ENCODE data around the gene PDK2.

PDK2 gene

DNA sequence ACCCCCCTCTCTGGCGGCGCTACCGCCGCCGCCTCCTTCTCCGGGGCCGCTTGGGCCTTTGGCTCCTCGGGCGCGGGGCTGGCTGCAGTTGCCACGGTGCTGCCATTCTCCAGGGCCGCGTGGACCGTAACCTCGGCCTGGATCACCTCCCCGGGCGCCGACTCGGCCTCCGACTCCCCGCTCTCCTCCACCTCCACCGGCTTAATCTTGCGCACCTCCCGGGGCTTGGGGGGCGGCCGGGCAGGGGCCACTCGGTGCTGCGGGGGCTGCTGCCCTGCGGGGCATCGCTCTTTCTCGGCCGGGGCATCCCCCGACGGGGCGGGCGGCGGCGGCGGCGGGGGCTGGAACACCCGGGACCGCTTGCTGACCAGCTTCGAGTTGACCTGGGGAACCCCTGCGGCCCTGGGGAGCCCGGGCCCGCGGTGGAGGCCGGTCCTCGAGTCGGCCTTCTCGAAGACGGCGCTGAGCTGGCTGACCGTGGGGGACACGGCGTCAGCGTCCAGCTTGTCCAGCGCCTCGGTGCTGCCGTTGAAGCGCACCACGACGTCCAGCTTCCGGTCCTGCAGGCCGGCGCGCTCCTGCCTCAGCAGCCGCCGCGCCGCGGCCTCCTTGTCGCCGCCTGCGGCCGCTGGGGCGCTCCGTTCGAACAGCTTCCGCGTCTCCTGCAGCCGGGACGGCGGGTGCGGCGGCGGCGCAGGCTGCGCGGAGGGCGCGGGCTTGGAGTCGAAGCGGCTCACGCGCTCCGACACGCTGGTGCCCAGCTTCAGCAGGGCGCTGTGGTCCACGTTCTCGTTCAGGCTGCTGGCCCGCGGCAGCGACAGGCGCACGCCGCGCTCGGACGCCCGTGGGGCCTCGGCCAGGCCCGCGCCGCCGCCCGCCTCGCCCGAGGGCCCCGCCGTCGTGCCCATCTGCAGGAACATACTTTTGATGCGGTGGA is 54.5 kb downstream of the PDK2 start:
- peak; percentile 72 for DNase-seq (ENCODE audit: low read depth)
- Histone ChIP-seq H3K9ac (ENCODE audit: low read length) (peak overlapping the region; percentile 94), H3K9me3 (ENCODE audit: control insufficient read depth, low read length) (no peaks in the 10 kb centered on the region), H3K4me1 (ENCODE audit: control insufficient read depth, insufficient read depth, low read length) (peaks cover 61% of the 10 kb centered on the region), H3K27me3 (replicated peaks; ENCODE audit: control insufficient read depth, insufficient read depth, low read length) (no peaks in the 10 kb centered on the region), H3K4me3 (ENCODE audit: low read length) (peak overlapping the region; percentile 87), H3K36me3 (ENCODE audit: control insufficient read depth, insufficient read depth, low read length, severe bottlenecking) (peaks cover 5% of the 10 kb centered on the region)

DNA sequence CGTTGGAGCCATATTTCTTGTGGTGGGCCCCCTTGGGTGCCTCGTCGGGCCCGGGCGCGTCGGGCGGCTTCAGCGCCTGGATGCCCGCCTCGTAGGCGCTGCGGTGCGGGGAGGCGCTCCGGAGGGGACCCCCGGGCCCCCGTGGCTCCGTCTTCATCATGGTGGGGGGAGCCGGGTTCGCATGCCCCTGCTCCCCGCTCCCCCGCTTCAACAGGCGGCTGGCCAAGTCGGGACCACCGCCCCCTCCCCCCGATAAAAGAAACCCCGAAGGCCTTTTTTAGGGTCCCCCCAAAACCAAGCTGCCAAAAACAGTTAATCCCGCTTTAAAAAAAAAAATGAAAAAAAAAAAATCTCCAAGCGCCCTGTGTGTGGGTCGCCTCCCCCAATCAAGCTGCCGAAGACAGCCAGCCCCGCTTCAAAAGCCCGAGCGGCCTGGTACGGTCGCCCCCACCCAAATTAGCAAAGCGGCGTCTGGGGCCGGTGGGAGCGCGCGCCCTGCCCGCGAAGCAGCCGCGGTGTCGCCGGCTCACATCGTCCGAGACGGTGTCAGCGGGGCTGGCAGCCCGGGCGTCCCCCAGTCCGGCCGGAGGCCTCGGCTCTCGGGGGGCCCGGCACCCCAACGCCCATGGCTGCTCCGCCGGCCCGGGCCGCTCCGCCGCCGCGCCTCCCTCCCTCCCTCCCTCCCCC is 55.3 kb downstream of the PDK2 start, which contains the start of gene PPP1R9B:
Gene PPP1R9B (minus strand): TSS at position 324 of the 687 bp plus-strand sequence. CDS start 164 bp downstream, at position 160.
- Histone ChIP-seq H3K36me3 (ENCODE audit: control insufficient read depth, insufficient read depth, low read length, severe bottlenecking) (no peaks in the 10 kb centered on the region), H3K27me3 (replicated peaks; ENCODE audit: control insufficient read depth, insufficient read depth, low read length) (no peaks in the 10 kb centered on the region), H3K9ac (ENCODE audit: low read length) (peak within 1 kb of the TSS; percentile 97), H3K4me3 (ENCODE audit: low read length) (peak within 1 kb of the TSS; percentile 89), H3K4me1 (ENCODE audit: control insufficient read depth, insufficient read depth, low read length) (peaks cover 60% of the 10 kb centered on the region), H3K9me3 (ENCODE audit: control insufficient read depth, low read length) (no peaks in the 10 kb centered on the region)
- DNase-seq (ENCODE audit: low read depth) = peak; percentile 43

DNA sequence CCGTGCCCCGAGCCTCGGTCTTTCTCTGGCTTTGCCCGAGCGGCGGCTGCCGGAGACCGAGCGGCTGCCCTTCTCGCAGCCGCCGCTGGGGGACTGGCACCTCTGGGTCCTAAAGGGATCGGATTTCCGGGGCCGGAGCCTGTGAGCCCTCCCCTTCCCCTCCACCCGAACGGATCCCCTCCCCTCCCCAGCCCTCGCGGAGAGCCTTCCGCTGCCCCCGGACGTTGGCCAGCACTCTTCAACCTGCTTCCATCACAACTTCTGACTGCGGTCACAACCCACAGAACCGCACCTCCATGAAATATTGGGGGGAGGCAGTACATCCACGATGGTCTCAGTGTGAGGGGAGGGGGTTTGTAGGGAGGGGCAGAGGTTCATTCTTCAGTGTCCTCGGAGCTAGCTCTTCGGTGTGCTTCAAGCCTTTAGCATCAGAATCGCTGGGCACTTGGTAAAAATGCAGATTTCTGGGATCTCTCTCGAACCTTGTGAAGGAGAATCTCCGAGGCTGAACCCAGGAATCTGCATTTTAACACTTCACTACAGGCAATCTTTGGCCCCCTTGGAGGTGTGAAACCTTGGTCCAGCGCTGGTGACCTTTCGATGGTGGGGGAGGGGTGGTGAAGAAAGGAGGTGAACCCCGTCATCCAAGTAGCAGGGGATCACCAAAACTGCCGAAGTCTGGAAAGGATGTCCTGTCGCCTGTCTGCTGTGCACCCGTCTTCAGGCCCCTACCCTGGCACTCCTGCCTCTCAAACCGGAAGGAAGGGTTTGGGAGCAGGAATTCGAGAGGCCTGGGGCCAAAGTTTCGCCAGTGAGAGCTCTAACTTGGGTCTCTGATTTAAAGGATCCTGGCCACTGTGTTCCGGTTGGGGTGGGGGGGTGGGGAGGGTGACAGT is 56.1 kb downstream of the PDK2 start:
- no peaks in the 10 kb centered on the region for H3K36me3 ChIP-seq (ENCODE audit: control insufficient read depth, insufficient read depth, low read length, severe bottlenecking)
- H3K4me1 ChIP-seq (ENCODE audit: control insufficient read depth, insufficient read depth, low read length) = peaks cover 57% of the 10 kb centered on the region
- H3K9ac ChIP-seq (ENCODE audit: low read length) = peak overlapping the region; percentile 97
- H3K9me3 ChIP-seq (ENCODE audit: control insufficient read depth, low read length) = no peaks in the 10 kb centered on the region
- H3K4me3 ChIP-seq (ENCODE audit: low read length) = peak overlapping the region; percentile 89
- peak; percentile 98 for DNase-seq (ENCODE audit: low read depth)
- no peaks in the 10 kb centered on the region for H3K27me3 ChIP-seq (replicated peaks; ENCODE audit: control insufficient read depth, insufficient read depth, low read length)

DNA sequence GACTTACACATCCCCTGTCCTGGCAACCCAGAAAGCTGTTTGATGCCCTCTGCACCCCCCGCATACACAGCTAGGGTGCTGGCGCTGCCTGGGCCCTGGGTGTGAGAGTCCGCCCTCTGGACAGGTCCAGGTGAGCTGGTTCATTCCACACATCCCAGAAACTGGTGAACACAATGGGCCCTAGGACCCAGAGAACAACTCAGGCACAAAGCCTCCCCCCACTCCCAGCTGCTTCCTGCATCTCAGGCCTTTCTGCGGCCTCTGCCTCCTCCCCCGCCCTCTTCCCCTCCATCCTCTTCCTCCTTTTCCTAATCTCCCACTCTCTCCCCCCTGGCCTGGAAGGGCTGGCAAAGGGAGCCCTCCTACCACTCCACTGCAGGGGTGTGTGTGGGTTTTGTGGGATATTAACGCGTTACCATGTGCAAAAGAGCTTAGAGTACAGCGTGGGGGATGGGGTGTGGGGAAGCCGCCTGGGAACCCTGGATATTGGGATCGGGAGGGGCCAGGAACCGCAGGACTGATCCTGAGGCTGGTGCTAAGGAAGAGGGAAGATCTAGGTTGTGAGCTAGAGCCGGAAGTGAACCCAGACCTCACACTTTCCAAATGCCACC is 56.9 kb downstream of the PDK2 start:
- Histone ChIP-seq H3K36me3 (ENCODE audit: control insufficient read depth, insufficient read depth, low read length, severe bottlenecking) (no peaks in the 10 kb centered on the region), H3K4me3 (ENCODE audit: low read length) (peak overlapping the region; percentile 89), H3K4me1 (ENCODE audit: control insufficient read depth, insufficient read depth, low read length) (peaks cover 49% of the 10 kb centered on the region), H3K27me3 (replicated peaks; ENCODE audit: control insufficient read depth, insufficient read depth, low read length) (no peaks in the 10 kb centered on the region), H3K9me3 (ENCODE audit: control insufficient read depth, low read length) (no peaks in the 10 kb centered on the region), H3K9ac (ENCODE audit: low read length) (peak overlapping the region; percentile 85)
- peak; percentile 89 for DNase-seq (ENCODE audit: low read depth)

DNA sequence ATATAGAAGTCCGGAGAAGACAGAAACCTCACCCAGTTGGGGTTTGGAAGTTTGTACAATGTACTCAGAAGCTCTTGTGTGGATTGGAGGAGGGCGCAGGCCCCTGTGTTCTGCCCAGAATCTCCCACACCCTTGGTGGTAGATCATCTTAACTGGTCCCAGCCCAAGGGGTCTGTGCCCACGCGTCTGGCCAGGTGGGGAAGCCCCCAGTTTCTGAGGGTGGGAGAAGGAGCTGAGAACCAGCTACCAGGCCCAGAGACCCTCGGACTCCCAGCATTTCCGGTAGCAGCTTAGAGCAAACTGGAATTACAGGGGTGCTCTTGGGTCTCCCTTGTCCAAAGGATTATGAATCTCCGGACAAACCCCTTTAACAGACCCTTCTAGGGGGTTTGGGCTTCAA is 57.6 kb downstream of the PDK2 start:
- Histone ChIP-seq H3K9ac (ENCODE audit: low read length) (peak overlapping the region; percentile 85), H3K4me1 (ENCODE audit: control insufficient read depth, insufficient read depth, low read length) (peaks cover 42% of the 10 kb centered on the region), H3K9me3 (ENCODE audit: control insufficient read depth, low read length) (no peaks in the 10 kb centered on the region), H3K27me3 (replicated peaks; ENCODE audit: control insufficient read depth, insufficient read depth, low read length) (no peaks in the 10 kb centered on the region), H3K36me3 (ENCODE audit: control insufficient read depth, insufficient read depth, low read length, severe bottlenecking) (no peaks in the 10 kb centered on the region), H3K4me3 (ENCODE audit: low read length) (peak overlapping the region; percentile 89)
- no peak for DNase-seq (ENCODE audit: low read depth)

DNA sequence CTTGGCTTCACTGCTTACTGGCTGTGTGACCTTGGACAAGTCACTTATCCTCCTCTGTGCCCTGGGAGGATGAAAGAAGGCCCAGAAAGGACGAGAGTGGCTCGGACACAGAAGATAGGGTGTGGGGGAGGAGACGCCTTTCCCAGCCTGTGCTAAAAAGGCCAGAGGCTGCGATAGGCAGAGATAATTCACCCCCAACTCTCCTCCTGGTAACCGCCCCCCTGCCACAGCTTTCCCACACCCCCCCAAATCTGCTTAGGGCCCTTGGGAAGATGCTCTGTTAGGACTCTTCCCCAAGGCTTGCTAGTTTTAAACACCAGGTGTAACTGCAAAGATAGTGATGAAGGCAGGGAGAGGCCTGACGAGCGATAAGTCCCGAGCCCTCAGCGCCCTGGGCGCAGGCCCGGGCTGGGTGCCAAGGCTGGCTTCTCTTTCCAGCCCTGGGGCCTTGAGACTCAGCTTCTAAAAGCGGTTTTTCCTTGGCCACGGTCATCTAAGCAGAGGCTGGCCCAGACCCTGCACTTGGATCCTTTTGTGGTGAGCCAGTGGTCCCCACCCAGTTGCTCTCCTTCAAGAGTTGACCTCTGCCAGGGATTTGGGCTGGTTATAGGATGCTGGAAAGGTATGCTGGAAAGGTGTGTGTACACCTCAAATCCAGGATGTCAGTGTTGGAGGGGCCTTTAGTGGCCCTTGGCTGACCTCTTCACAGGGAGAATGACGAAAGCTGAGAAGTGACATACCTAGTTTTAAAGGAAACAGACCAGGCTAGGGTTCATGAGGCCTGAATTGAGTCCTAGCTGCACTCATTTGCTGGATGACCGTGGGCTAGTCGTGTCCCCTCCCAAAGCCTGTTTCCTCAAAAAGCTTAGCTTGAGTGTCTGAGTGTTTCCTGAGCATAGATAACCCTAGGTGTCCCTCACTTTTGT is 58.8 kb downstream of the PDK2 start:
- Histone ChIP-seq H3K36me3 (ENCODE audit: control insufficient read depth, insufficient read depth, low read length, severe bottlenecking) (no peaks in the 10 kb centered on the region), H3K27me3 (replicated peaks; ENCODE audit: control insufficient read depth, insufficient read depth, low read length) (no peaks in the 10 kb centered on the region), H3K9ac (ENCODE audit: low read length) (peak overlapping the region; percentile 55), H3K9me3 (ENCODE audit: control insufficient read depth, low read length) (no peaks in the 10 kb centered on the region), H3K4me3 (ENCODE audit: low read length) (no peak overlapping the region), H3K4me1 (ENCODE audit: control insufficient read depth, insufficient read depth, low read length) (peaks cover 35% of the 10 kb centered on the region)
- DNase-seq (ENCODE audit: low read depth) = no peak

DNA sequence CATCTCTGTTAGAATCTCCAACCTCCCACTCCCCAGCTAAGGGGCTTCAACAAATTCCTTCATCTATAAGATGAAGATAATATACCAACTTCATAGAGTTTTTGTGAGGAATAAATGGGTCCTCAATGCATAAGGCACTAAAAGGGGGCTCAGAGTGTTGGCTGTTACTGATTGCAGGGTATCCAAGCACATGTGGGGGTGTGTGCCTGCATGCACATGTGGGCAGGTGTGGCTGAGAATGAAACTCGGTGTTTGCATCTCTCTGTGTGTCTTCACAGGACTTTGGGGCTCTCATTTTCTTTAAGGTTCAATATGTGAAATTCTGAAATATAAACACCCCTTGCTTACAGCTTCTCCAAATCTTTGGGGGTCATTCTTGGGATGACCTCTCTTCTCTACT is 59.5 kb downstream of the PDK2 start:
- peak overlapping the region; percentile 38 for H3K4me3 ChIP-seq (ENCODE audit: low read length)
- no peaks in the 10 kb centered on the region for H3K36me3 ChIP-seq (ENCODE audit: control insufficient read depth, insufficient read depth, low read length, severe bottlenecking)
- H3K9ac ChIP-seq (ENCODE audit: low read length) = peak overlapping the region; percentile 55
- H3K4me1 ChIP-seq (ENCODE audit: control insufficient read depth, insufficient read depth, low read length) = peaks cover 35% of the 10 kb centered on the region
- DNase-seq (ENCODE audit: low read depth) = no peak
- H3K9me3 ChIP-seq (ENCODE audit: control insufficient read depth, low read length) = no peaks in the 10 kb centered on the region
- H3K27me3 ChIP-seq (replicated peaks; ENCODE audit: control insufficient read depth, insufficient read depth, low read length) = no peaks in the 10 kb centered on the region

DNA sequence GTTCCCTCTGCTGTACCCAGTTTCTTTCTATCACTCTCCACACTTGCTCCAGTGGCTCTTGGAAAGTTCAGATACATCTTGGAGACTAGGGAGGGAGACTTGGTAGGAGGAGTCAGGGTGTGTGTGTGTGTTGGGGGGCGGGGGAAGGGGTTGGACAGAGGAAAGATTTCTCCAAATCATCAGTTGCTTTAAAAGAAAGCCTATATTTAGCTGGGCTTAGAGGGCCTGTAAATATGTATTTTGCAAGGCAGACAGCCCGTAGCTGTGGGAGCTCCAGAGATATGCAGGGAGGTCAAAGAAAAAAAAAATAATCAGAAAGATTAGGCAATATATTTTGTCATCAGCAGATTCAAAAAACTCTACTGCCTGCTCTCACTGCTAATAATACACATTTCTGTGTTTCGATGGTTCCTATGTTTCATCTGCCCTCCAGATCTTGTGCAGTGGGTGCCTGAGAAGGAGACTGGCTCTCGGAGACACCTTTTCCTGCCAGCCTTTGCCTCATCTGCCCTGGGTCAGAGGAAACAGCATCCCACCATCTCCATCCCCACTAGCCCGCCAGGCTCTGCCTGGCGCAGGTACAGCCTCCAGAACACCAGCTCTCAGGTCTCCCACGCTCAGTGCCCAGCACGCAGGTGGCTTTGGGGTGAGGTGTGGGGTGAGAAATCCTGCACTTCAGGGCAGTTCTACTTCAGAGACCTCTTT is 60.1 kb downstream of the PDK2 start:
- DNase-seq (ENCODE audit: low read depth) = peak; percentile 66
- Histone ChIP-seq H3K9ac (ENCODE audit: low read length) (peak overlapping the region; percentile 73), H3K27me3 (replicated peaks; ENCODE audit: control insufficient read depth, insufficient read depth, low read length) (no peaks in the 10 kb centered on the region), H3K4me3 (ENCODE audit: low read length) (peak overlapping the region; percentile 41), H3K9me3 (ENCODE audit: control insufficient read depth, low read length) (no peaks in the 10 kb centered on the region), H3K4me1 (ENCODE audit: control insufficient read depth, insufficient read depth, low read length) (peaks cover 35% of the 10 kb centered on the region), H3K36me3 (ENCODE audit: control insufficient read depth, insufficient read depth, low read length, severe bottlenecking) (no peaks in the 10 kb centered on the region)

DNA sequence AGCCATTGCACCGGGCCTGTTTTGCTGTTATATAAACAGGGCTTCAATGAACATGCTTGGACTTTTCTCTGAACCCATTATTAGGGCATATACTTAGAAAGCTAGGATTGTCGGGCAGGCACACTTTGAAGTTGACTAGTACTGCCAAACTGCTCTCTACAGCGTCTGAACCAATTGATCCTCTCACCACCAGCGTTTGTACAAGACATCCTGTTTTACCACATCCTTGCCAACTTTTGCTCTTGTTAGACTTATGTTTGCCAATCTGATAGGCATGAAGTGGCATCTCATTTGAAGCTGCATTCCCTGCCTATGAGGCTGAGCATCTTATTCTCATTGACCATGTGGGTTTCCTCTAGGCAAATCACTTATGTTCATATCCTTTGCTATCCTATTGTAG is 62.7 kb downstream of the PDK2 start:
- no peak for DNase-seq (ENCODE audit: low read depth)
- Histone ChIP-seq H3K36me3 (ENCODE audit: control insufficient read depth, insufficient read depth, low read length, severe bottlenecking) (no peaks in the 10 kb centered on the region), H3K4me3 (ENCODE audit: low read length) (no peak overlapping the region), H3K9me3 (ENCODE audit: control insufficient read depth, low read length) (no peaks in the 10 kb centered on the region), H3K9ac (ENCODE audit: low read length) (no peak overlapping the region), H3K27me3 (replicated peaks; ENCODE audit: control insufficient read depth, insufficient read depth, low read length) (no peaks in the 10 kb centered on the region), H3K4me1 (ENCODE audit: control insufficient read depth, insufficient read depth, low read length) (peaks cover 35% of the 10 kb centered on the region)

Measured in adipocyte (in vitro differentiated cells).